Trophoblast cell (in vitro differentiated cells and primary cell): ENCODE measurements around the gene ANKRD52.

Experiments used
- DNase-seq, 2 donors: peaks; one replicate each; pipeline ENCODE4 v3.0.0-alpha.2; 2016
- H2AFZ ChIP-seq: 2 replicates; pipeline ENCODE4 v1.6.1; 2013; ENCODE audit warnings: low read length, moderate library complexity, mild to moderate bottlenecking; ENCODE audit not compliant: insufficient read depth, poor library complexity
- H2AK5ac ChIP-seq: 2 replicates; pipeline ENCODE4 v1.6.1; 2013; ENCODE audit warnings: mild to moderate bottlenecking, low read length
- H2BK120ac ChIP-seq: 2 replicates; pipeline ENCODE4 v1.6.1; 2013; ENCODE audit warnings: low read length, mild to moderate bottlenecking, moderate library complexity; ENCODE audit not compliant: insufficient read depth, poor library complexity
- H2BK12ac ChIP-seq: 2 replicates; pipeline ENCODE4 v1.6.1; 2013; ENCODE audit warnings: mild to moderate bottlenecking, low read length, moderate library complexity
- H2BK5ac ChIP-seq: 2 replicates; pipeline ENCODE4 v1.6.1; 2013; ENCODE audit warnings: low read length, low read depth, moderate library complexity, mild to moderate bottlenecking; ENCODE audit not compliant: poor library complexity
- H3K14ac ChIP-seq: 2 replicates; pipeline ENCODE4 v1.6.1; 2013; ENCODE audit warnings: mild to moderate bottlenecking, low read length
- H3K18ac ChIP-seq: 2 replicates; pipeline ENCODE4 v1.6.1; 2013; ENCODE audit warnings: mild to moderate bottlenecking, low read length
- H3K23ac ChIP-seq: 2 replicates; pipeline ENCODE4 v1.6.1; 2013; ENCODE audit warnings: low read length
- H3K27ac ChIP-seq: 2 replicates; pipeline ENCODE4 v1.5.1; 2013; ENCODE audit warnings: low read depth, mild to moderate bottlenecking, inconsistent platforms, low read length, moderate library complexity
- H3K27me3 ChIP-seq: 2 replicates; pipeline ENCODE4 v1.6.1; 2013; ENCODE audit warnings: inconsistent platforms, mild to moderate bottlenecking, low read length, moderate library complexity; ENCODE audit not compliant: insufficient read depth
- H3K36me3 ChIP-seq, 2 experiments: 1 replicate in 1 of 2; 2 replicates in 1 of 2; pipeline ENCODE4 v1.6.1; 2013; ENCODE audit warnings: low read length in 2 of 2, mild to moderate bottlenecking in 2 of 2, moderate library complexity in 1 of 2; ENCODE audit not compliant: insufficient read depth in 2 of 2, control insufficient read depth in 1 of 2
- H3K4ac ChIP-seq: 2 replicates; pipeline ENCODE4 v1.6.1; 2013; ENCODE audit warnings: low read depth, mild to moderate bottlenecking, low read length, moderate library complexity
- H3K4me1 ChIP-seq, 2 experiments: 1 replicate in 1 of 2; 2 replicates in 1 of 2; pipeline ENCODE4 v1.6.1; 2013; ENCODE audit warnings: low read length in 2 of 2, mild to moderate bottlenecking in 2 of 2, moderate library complexity in 1 of 2; ENCODE audit not compliant: insufficient read depth in 2 of 2, control insufficient read depth in 1 of 2
- H3K4me2 ChIP-seq: 2 replicates; pipeline ENCODE4 v1.6.1; 2013; ENCODE audit warnings: inconsistent platforms, mild to moderate bottlenecking, low read length, moderate library complexity
- H3K4me3 ChIP-seq: 2 replicates; pipeline ENCODE4 v1.5.1; 2013; ENCODE audit warnings: mild to moderate bottlenecking, low read depth, low read length, inconsistent platforms
- H3K79me1 ChIP-seq: one replicate; pipeline ENCODE4 v1.6.1; 2013; ENCODE audit warnings: low read length
- H3K79me2 ChIP-seq: 2 replicates; pipeline ENCODE4 v1.6.1; 2013; ENCODE audit warnings: low read length, mild to moderate bottlenecking; ENCODE audit not compliant: control insufficient read depth, insufficient read depth, poor library complexity
- H3K9ac ChIP-seq: 2 replicates; pipeline ENCODE4 v1.6.1; 2013; ENCODE audit warnings: mild to moderate bottlenecking, low read length
- H3K9me3 ChIP-seq: 2 replicates; pipeline ENCODE4 v1.6.1; 2013; ENCODE audit warnings: low read depth, mild to moderate bottlenecking, control low read depth, inconsistent platforms, low read length; ENCODE audit not compliant: insufficient read depth
- H4K12ac ChIP-seq: 2 replicates; pipeline ENCODE4 v1.6.1; 2013; ENCODE audit warnings: low read depth, mild to moderate bottlenecking, low read length, moderate library complexity
- H4K8ac ChIP-seq: 2 replicates; pipeline ENCODE4 v1.6.1; 2013; ENCODE audit warnings: low read depth, mild to moderate bottlenecking, low read length, moderate library complexity
- H4K91ac ChIP-seq: one replicate; pipeline ENCODE4 v1.6.1; 2013; ENCODE audit warnings: low read depth, mild to moderate bottlenecking, low read length, moderate library complexity
- WGBS: extraction: QIAGEN DNeasy Blood & Tissue Kit; methylation state at CpG from one replicate; pipeline ENCODE4 v1.1.7; 2013; ENCODE audit warnings: missing lambda C conversion rate; ENCODE audit not compliant: insufficient read length, insufficient coverage; ENCODE audit errors: extremely low coverage; 5-methylcytosine and 5-hydroxymethylcytosine counted together

Gene ANKRD52

GRCh38 chr12:56241424-56242303, 16.5 kb downstream of the ANKRD52 start:
- Histone ChIP-seq H3K4me3 (no peak overlapping the region), H3K79me1 (no peaks in the 10 kb centered on the region), H4K91ac (no peak overlapping the region), H2BK5ac (no peak overlapping the region), H3K14ac (no peak overlapping the region), H3K9ac (no peak overlapping the region), H2AK5ac (no peak overlapping the region), H2BK12ac (no peak overlapping the region), H3K4ac (no peak overlapping the region), H2AFZ (no peak overlapping the region), H3K36me3 (peaks cover 81 to 82% of the 10 kb centered on the region in 2 experiments), H3K9me3 (no peaks in the 10 kb centered on the region), H3K18ac (no peak overlapping the region), H4K8ac (no peak overlapping the region), H3K79me2 (no peaks in the 10 kb centered on the region), H3K23ac (no peak overlapping the region), H4K12ac (no peak overlapping the region), H3K4me2 (no peak overlapping the region), H3K4me1 (no peaks in the 10 kb centered on the region), H3K27me3 (no peaks in the 10 kb centered on the region), H3K27ac (no peak overlapping the region), H2BK120ac (no peak overlapping the region)
- no CpG with 5 or more reads among the region's 9 CpGs for WGBS
- DNase-seq: no peak

DNA sequence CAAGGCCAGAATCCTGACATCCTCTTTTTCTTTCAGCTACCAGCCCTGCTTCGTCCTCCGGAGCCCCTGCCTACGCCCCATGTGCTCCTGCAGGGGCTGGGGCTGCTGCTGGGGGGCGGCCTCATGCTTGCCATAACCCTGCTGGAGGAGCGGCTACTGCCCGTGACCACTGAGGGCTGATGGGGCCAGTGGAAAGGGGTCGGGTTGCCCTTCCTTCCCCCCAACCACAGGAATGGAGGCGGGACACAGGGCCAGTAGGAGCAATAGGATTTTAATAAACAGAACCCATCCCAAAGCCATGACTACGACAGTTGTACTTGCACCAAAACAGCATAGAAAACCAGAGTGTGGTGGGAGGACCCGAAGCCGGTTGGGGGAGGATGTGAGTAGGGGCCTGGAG, 20.6 kb downstream of the ANKRD52 start:
- H2AK5ac ChIP-seq: no peak overlapping the region
- no peak overlapping the region for H2BK5ac ChIP-seq
- no peak overlapping the region for H3K18ac ChIP-seq
- H3K4me2 ChIP-seq: no peak overlapping the region
- peaks cover 54 to 55% of the 10 kb centered on the region in 2 experiments for H3K36me3 ChIP-seq
- no peaks in the 10 kb centered on the region for H3K79me1 ChIP-seq
- H4K8ac ChIP-seq: no peak overlapping the region
- H2BK120ac ChIP-seq: no peak overlapping the region
- H3K23ac ChIP-seq: no peak overlapping the region
- no peak overlapping the region for H2AFZ ChIP-seq
- H3K9me3 ChIP-seq: no peaks in the 10 kb centered on the region
- no peak overlapping the region for H3K4me3 ChIP-seq
- no peaks in the 10 kb centered on the region for H3K4me1 ChIP-seq
- no peak for DNase-seq
- no peak overlapping the region for H3K4ac ChIP-seq
- no peaks in the 10 kb centered on the region for H3K27me3 ChIP-seq
- no peak overlapping the region for H4K91ac ChIP-seq
- H4K12ac ChIP-seq: no peak overlapping the region
- no peaks in the 10 kb centered on the region for H3K79me2 ChIP-seq
- no peak overlapping the region for H2BK12ac ChIP-seq
- WGBS: no CpG with 5 or more reads among the region's 11 CpGs
- H3K27ac ChIP-seq: no peak overlapping the region
- no peak overlapping the region for H3K14ac ChIP-seq
- no peak overlapping the region for H3K9ac ChIP-seq

GRCh38 chr12:56236985-56237384, 21.2 kb downstream of the ANKRD52 start:
- no peak overlapping the region for H3K9ac ChIP-seq
- no peaks in the 10 kb centered on the region for H3K79me1 ChIP-seq
- H3K27me3 ChIP-seq: no peaks in the 10 kb centered on the region
- WGBS: no CpG with 5 or more reads among the region's 5 CpGs
- H3K9me3 ChIP-seq: no peaks in the 10 kb centered on the region
- H2AFZ ChIP-seq: no peak overlapping the region
- no peak overlapping the region for H4K12ac ChIP-seq
- no peak overlapping the region for H4K91ac ChIP-seq
- no peak overlapping the region for H3K4me3 ChIP-seq
- H3K79me2 ChIP-seq: no peaks in the 10 kb centered on the region
- H4K8ac ChIP-seq: no peak overlapping the region
- H3K4ac ChIP-seq: no peak overlapping the region
- no peak overlapping the region for H3K18ac ChIP-seq
- no peak overlapping the region for H2BK120ac ChIP-seq
- no peak for DNase-seq
- H2AK5ac ChIP-seq: no peak overlapping the region
- no peak overlapping the region for H2BK12ac ChIP-seq
- H3K4me2 ChIP-seq: no peak overlapping the region
- no peak overlapping the region for H2BK5ac ChIP-seq
- no peak overlapping the region for H3K23ac ChIP-seq
- H3K14ac ChIP-seq: no peak overlapping the region
- H3K4me1 ChIP-seq: no peaks in the 10 kb centered on the region
- H3K36me3 ChIP-seq: peaks cover 49% of the 10 kb centered on the region in 2 experiments
- no peak overlapping the region for H3K27ac ChIP-seq

- peaks cover 41 to 42% of the 10 kb centered on the region in 2 experiments for H3K36me3 ChIP-seq
- H3K9me3 ChIP-seq: no peaks in the 10 kb centered on the region
- H3K9ac ChIP-seq: no peak overlapping the region
- H3K4ac ChIP-seq: no peak overlapping the region
- H3K27ac ChIP-seq: no peak overlapping the region
- no peak overlapping the region for H4K91ac ChIP-seq
- no peaks in the 10 kb centered on the region for H3K27me3 ChIP-seq
- H3K23ac ChIP-seq: no peak overlapping the region
- no peaks in the 10 kb centered on the region for H3K79me2 ChIP-seq
- no peak overlapping the region for H2AFZ ChIP-seq
- no peak overlapping the region for H4K8ac ChIP-seq
- no peak overlapping the region for H2BK120ac ChIP-seq
- H3K14ac ChIP-seq: no peak overlapping the region
- whole genome bisulfite sequencing: no CpG with 5 or more reads among the region's 6 CpGs
- H3K4me1 ChIP-seq: no peaks in the 10 kb centered on the region
- H2AK5ac ChIP-seq: no peak overlapping the region
- no peaks in the 10 kb centered on the region for H3K79me1 ChIP-seq
- H4K12ac ChIP-seq: no peak overlapping the region
- H2BK12ac ChIP-seq: no peak overlapping the region
- no peak overlapping the region for H3K4me2 ChIP-seq
- H3K18ac ChIP-seq: no peak overlapping the region
- no peak for DNase-seq
- H3K4me3 ChIP-seq: no peak overlapping the region
- H2BK5ac ChIP-seq: no peak overlapping the region
Measured at GRCh38 chr12:56236091-56236490, 22.1 kb downstream of the ANKRD52 start.
